MCF 10A (cell line): ENCODE measurements around the gene AP4E1. TPM values are rescaled to one million over a fixed set of nuclear protein-coding genes. Genes with fewer than 3 reads are reported as not detected.

Source experiments
- BruUV-seq: library from RNA; stranded (reverse); fragments of 400-500 nt; replicated peaks from 2 replicates; lab custom pipeline; 2021; lab: Mats Ljungman, UMichigan
- CTCF ChIA-PET: fragments of 300-600 bp; sonication (Branson Sonifier 250); formaldehyde crosslinking; extraction: SDS; loops from one replicate; lab custom pipeline; 2021; ENCODE audit warnings: antibody characterized with exemption, inconsistent platforms; lab: Yijun Ruan, JAX
- POLR2A ChIA-PET: fragments of 300-600, 350-650 bp; sonication (Branson Sonifier 250); formaldehyde crosslinking; extraction: SDS; loops from one replicate; lab custom pipeline; 2020; ENCODE audit warnings: antibody characterized with exemption, inconsistent platforms; lab: Yijun Ruan, JAX
- DNase-seq: peaks from one replicate; pipeline ENCODE4 v3.0.0-alpha.2; 2018; ENCODE audit not compliant: unreplicated experiment
- H3K27ac Mint-ChIP-seq: one replicate; pipeline ENCODE4 v1.8.0; 2022; ENCODE audit warnings: mild to moderate bottlenecking, low read depth, mixed read lengths; ENCODE audit not compliant: unreplicated experiment
- H3K27me3 Mint-ChIP-seq: one replicate; pipeline ENCODE4 v1.8.0; 2022; ENCODE audit warnings: mixed read lengths; ENCODE audit not compliant: insufficient read depth, unreplicated experiment
- H3K36me3 Mint-ChIP-seq: one replicate; pipeline ENCODE4 v1.8.0; 2022; ENCODE audit warnings: mild to moderate bottlenecking, moderate library complexity, mixed read lengths; ENCODE audit not compliant: insufficient read depth, unreplicated experiment
- H3K4me1 Mint-ChIP-seq: one replicate; pipeline ENCODE4 v1.8.0; 2022; ENCODE audit warnings: mixed read lengths; ENCODE audit not compliant: insufficient read depth, unreplicated experiment
- H3K4me3 Mint-ChIP-seq: one replicate; pipeline ENCODE4 v1.8.0; 2022; ENCODE audit warnings: mild to moderate bottlenecking, moderate library complexity, mixed read lengths; ENCODE audit not compliant: unreplicated experiment
- H3K9me3 Mint-ChIP-seq: one replicate; pipeline ENCODE4 v1.8.0; 2022; ENCODE audit warnings: mixed read lengths; ENCODE audit not compliant: unreplicated experiment
- CTCF ChIP-seq: fragments of 200-600 bp; IDR thresholded peaks from one replicate; pipeline ENCODE4 v1.8.0; 2022; ENCODE audit warnings: antibody characterized with exemption, mild to moderate bottlenecking; ENCODE audit not compliant: unreplicated experiment
- intact Hi-C: fragments of 100-400 bp; cut with micrococcal nuclease; formaldehyde crosslinking; loops from 2 replicates; pipeline ENCODE4 v1.14.1; 2022
- total RNA-seq: library from RNA; stranded (reverse); gene quantifications from 2 replicates; pipeline ENCODE4 v1.2.3, GENCODE V29; 2022

Gene AP4E1
- total RNA-seq, 1 experiment from 2014 or later = 28.2 TPM

GRCh38 chr15:50864873-50865272 lies 43.6 kb upstream of the AP4E1 start:
- ChIA-PET CTCF (interaction anchor here (0.6 to 1.4 kb wide), 3 partner anchors 13 to 191 kb away, joined by 3 to 5 read pairs (median 3); no protein-coding TSS in a partner anchor), POLR2A (interaction anchor here (0.9 to 2.3 kb wide), 5 partner anchors 10 to 100 kb away, joined by 3 to 7 read pairs (median 4); no protein-coding TSS in a partner anchor)
- TF ChIP-seq CTCF = no peak
- Mint-ChIP-seq H3K9me3 (no peaks in the 10 kb centered on the region), H3K4me3 (no peak overlapping the region), H3K4me1 (no peaks in the 10 kb centered on the region), H3K27me3 (peaks cover 7% of the 10 kb centered on the region), H3K27ac (no peak overlapping the region), H3K36me3 (no peaks in the 10 kb centered on the region)
- DNase-seq = no peak
- intact Hi-C loops = no loop called here
- no TSS peak for BruUV-seq

- no peak overlapping the region for H3K27ac Mint-ChIP-seq
- DNase-seq = no peak
- H3K9me3 Mint-ChIP-seq = no peaks in the 10 kb centered on the region
- no peak overlapping the region for H3K4me3 Mint-ChIP-seq
- peaks cover 11% of the 10 kb centered on the region for H3K27me3 Mint-ChIP-seq
- POLR2A ChIA-PET = interaction anchor here (0.5 to 2.3 kb wide), 5 partner anchors 11 to 67 kb away, joined by 3 to 7 read pairs (median 4); no protein-coding TSS in a partner anchor
- H3K36me3 Mint-ChIP-seq = no peaks in the 10 kb centered on the region
- H3K4me1 Mint-ChIP-seq = no peaks in the 10 kb centered on the region
- BruUV-seq = no TSS peak
- no peak for TF ChIP-seq CTCF
- intact Hi-C loops = no loop called here
- CTCF ChIA-PET = interaction anchor here (1.4 kb wide), 1 partner anchor 19 kb away, joined by 3 read pairs; no protein-coding TSS in a partner anchor
These were observed 42.7 kb upstream of the AP4E1 start for GRCh38 chr15:50865515-50866353.

GRCh38 chr15:50871832-50872231 lies 36.7 kb upstream of the AP4E1 start:
- no peak overlapping the region for H3K4me3 Mint-ChIP-seq

More at GRCh38 chr15:50871832-50872231, 36.7 kb upstream of the AP4E1 start:
- TF ChIP-seq CTCF = no peak
- H3K27ac Mint-ChIP-seq = no peak overlapping the region
- no peaks in the 10 kb centered on the region for H3K36me3 Mint-ChIP-seq
- ChIA-PET POLR2A (no interaction called here), CTCF (no interaction called here)
- DNase-seq = no peak
- BruUV-seq = no TSS peak
- H3K4me1 Mint-ChIP-seq = peaks cover under 1% of the 10 kb centered on the region
- H3K27me3 Mint-ChIP-seq = peaks cover 24% of the 10 kb centered on the region
- intact Hi-C loops = no loop called here
- H3K9me3 Mint-ChIP-seq = no peaks in the 10 kb centered on the region
